ENCODE results near the gene TANGO2.

- no peak for TF ChIP-seq EGR1 (IDR thresholded peaks at IDR 0.05; ENCODE audit: low read depth)
- TF ChIP-seq SIN3A (IDR thresholded peaks at IDR 0.05; ENCODE audit: low read depth) = no peak
- TF ChIP-seq YY1 (IDR thresholded peaks at IDR 0.05; ENCODE audit: extremely low read depth, insufficient replicate concordance, low read depth, low read length) = no peak
- no peak for TF ChIP-seq POLR2A (IDR thresholded peaks at IDR 0.05; ENCODE audit: borderline replicate concordance, extremely low read depth, insufficient read depth, insufficient read length)
- no peak for TF ChIP-seq CBX3 (IDR thresholded peaks at IDR 0.05; ENCODE audit: low read depth)
- TF ChIP-seq CTCF (IDR thresholded peaks at IDR 0.05 in 2 of 3, conservative IDR thresholded peaks at IDR 0.05 in 1 of 3; ENCODE audit: borderline replicate concordance in 1 of 3, insufficient read depth in 1 of 3, low read depth in 2 of 3, low read length in 2 of 3) = no peak
- no peak for TF ChIP-seq EZH2phosphoT487 (IDR thresholded peaks at IDR 0.05; ENCODE audit: borderline replicate concordance)
- no peak for TF ChIP-seq SP1 (IDR thresholded peaks at IDR 0.05; ENCODE audit: low read depth)
- TF ChIP-seq EZH2 (IDR thresholded peaks at IDR 0.05) = no peak
- TF ChIP-seq JUND (IDR thresholded peaks at IDR 0.05) = no peak
These were observed 80.7 kb downstream of the TANGO2 start for GRCh38 chr22:20101638-20102037.

Measured in HCT116 (cell line).